ENCODE data around the gene TMF1. TPM values are rescaled to one million over a fixed set of nuclear protein-coding genes. Genes with fewer than 3 reads are reported as not detected.
A peak's percentile ranks its signal among the peaks of the same experiment; 100 is the strongest.

Gene TMF1
- total RNA-seq, 1 donor from 2014 or later, result 19.3 TPM

DNA sequence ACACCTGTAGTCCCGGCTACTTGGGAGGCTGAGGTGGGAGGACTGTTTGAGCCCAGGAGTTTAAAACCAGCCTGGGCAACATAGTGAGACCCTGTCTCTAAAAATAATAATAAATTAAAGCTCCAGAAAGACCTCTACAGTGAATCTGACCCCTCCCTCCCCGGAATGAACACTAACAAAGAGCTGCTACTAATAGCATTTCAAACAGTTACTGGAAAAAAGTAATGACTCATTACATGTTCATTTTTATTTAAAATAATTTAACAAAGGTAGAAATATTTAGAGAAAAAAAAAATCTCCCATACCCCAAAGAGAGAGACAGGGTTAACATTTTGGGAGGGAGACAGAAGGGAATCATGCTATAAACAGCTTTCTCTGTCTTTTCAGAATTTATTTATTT is 30.2 kb upstream of the TMF1 start:
- TF ChIP-seq, protein P1, sequence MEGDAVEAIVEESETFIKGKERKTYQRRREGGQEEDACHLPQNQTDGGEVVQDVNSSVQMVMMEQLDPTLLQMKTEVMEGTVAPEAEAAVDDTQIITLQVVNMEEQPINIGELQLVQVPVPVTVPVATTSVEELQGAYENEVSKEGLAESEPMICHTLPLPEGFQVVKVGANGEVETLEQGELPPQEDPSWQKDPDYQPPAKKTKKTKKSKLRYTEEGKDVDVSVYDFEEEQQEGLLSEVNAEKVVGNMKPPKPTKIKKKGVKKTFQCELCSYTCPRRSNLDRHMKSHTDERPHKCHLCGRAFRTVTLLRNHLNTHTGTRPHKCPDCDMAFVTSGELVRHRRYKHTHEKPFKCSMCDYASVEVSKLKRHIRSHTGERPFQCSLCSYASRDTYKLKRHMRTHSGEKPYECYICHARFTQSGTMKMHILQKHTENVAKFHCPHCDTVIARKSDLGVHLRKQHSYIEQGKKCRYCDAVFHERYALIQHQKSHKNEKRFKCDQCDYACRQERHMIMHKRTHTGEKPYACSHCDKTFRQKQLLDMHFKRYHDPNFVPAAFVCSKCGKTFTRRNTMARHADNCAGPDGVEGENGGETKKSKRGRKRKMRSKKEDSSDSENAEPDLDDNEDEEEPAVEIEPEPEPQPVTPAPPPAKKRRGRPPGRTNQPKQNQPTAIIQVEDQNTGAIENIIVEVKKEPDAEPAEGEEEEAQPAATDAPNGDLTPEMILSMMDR (IDR thresholded peaks at IDR 0.05; ENCODE audit: insufficient read depth, low read length, poor library complexity, severe bottlenecking), result no peak
- Histone ChIP-seq H3K4me3 (ENCODE audit: low read depth, low read length) (no peak overlapping the region), H3K27me3 (ENCODE audit: control insufficient read depth, insufficient read depth, low read length) (no peaks in the 10 kb centered on the region), H3K36me3 (ENCODE audit: control insufficient read depth, insufficient read depth, low read length) (no peaks in the 10 kb centered on the region)
- DNase-seq (ENCODE audit: low read depth), result no peak

DNA sequence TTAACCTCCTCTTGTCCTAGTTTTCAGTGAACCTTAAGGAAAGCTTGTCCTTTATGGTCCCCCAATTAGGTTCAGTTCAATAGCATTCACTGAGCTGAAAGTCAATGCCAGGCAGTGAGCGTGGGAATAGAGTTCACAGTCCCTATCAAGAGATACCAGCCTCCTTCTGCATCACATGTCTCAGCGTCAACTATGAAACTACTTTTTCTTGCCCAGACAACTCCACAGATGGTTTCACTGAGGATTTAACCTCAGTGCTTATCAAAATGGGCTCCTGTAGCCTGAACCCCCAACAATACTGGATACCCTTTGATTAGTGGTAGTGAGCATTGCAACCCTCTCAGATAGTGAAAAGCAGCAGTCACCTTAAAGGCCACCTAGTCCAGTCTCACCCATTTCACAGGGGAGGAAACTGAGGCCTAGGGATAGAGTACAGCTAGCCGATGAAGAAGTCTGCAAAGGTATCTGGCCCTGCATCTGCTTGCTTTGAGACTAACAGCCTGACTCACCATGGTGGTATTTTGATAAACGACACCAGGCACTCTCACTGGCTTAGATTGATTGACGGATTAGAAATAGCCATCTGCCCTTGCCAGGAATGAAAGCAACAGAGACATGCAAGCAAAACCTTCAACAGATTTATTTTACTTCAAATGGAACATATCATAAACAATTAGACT is 29.6 kb upstream of the TMF1 start:
- no peaks in the 10 kb centered on the region for H3K36me3 ChIP-seq (ENCODE audit: control insufficient read depth, insufficient read depth, low read length)
- H3K4me3 ChIP-seq (ENCODE audit: low read depth, low read length), result no peak overlapping the region
- TF ChIP-seq, protein P1 (IDR thresholded peaks at IDR 0.05; ENCODE audit: insufficient read depth, low read length, poor library complexity, severe bottlenecking), result no peak
- H3K27me3 ChIP-seq (ENCODE audit: control insufficient read depth, insufficient read depth, low read length), result no peaks in the 10 kb centered on the region
- DNase-seq (ENCODE audit: low read depth), result peak; percentile 41

DNA sequence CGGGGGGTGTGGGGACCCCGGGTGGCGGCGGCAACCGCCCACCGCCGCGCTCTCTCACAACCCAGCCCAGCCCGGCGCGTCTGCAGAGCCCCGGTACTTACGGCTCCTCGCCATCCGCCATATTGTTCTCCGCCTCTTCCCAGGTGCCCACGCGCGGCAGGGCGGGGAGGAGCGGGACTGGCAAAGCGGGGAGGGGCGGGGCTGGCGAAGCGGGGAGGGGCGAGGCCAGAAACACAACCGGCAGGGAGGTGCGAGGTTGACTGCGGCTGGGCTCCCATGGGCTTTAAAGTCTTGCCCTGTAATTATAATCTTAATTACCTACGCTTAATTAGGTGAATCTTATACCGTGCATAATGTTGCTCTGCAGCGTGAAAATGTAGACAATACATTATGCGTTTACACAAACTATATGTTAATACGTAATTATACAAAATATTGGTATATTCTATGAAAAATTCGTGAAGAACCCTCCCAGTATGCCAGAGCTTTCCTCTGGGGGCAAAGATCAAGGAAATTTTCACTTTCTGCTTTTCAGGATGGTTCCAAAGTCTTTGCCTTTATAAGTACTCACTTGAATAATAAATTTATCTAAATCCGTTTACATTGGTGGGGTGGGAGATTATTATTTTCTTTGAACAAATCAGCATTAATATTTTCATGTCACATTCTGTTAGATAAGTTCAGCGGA is 28.2 kb upstream of the TMF1 start, which contains the start of gene UBA3:
TSS of gene UBA3 (minus strand) at position 133 of the 688 bp plus-strand sequence. CDS start at position 121, 12 bp downstream.
- H3K4me3 ChIP-seq (ENCODE audit: low read depth, low read length), result peak within 1 kb of the TSS; percentile 82
- TF ChIP-seq, protein P1 (IDR thresholded peaks at IDR 0.05; ENCODE audit: insufficient read depth, low read length, poor library complexity, severe bottlenecking), result no peak
- H3K27me3 ChIP-seq (ENCODE audit: control insufficient read depth, insufficient read depth, low read length), result no peaks in the 10 kb centered on the region
- DNase-seq (ENCODE audit: low read depth), result peak; percentile 54
- H3K36me3 ChIP-seq (ENCODE audit: control insufficient read depth, insufficient read depth, low read length), result no peaks in the 10 kb centered on the region

GRCh38 chr3:69079269-69080159 is 27.4 kb upstream of the TMF1 start:
- H3K27me3 ChIP-seq (ENCODE audit: control insufficient read depth, insufficient read depth, low read length), result no peaks in the 10 kb centered on the region
- no peak for DNase-seq (ENCODE audit: low read depth)
- peak overlapping the region; percentile 82 for H3K4me3 ChIP-seq (ENCODE audit: low read depth, low read length)
- no peaks in the 10 kb centered on the region for H3K36me3 ChIP-seq (ENCODE audit: control insufficient read depth, insufficient read depth, low read length)
- TF ChIP-seq, protein P1 (IDR thresholded peaks at IDR 0.05; ENCODE audit: insufficient read depth, low read length, poor library complexity, severe bottlenecking), result no peak

DNA sequence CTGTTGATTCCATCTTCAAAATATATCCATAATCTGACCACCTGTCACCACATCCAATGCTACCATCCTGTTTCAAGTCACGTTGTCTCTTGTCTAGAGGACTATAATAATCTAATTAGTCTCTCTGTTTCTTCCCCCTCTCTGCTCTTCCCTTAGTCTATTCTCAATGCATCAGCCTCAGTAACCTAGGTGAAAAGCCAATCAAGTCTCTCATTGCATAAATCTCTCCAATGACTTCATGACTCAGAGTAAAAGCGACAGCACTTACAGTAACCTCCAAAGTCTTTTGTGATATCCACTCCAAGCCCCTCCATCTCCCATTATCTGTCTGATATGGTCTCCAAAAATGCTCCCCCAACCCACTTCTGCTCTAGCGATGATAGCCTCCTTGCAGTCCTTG is 20.8 kb upstream of the TMF1 start:
- H3K36me3 ChIP-seq (ENCODE audit: control insufficient read depth, insufficient read depth, low read length), result peaks cover 1% of the 10 kb centered on the region
- DNase-seq (ENCODE audit: low read depth), result no peak
- TF ChIP-seq, protein P1 (IDR thresholded peaks at IDR 0.05; ENCODE audit: insufficient read depth, low read length, poor library complexity, severe bottlenecking), result no peak
- no peaks in the 10 kb centered on the region for H3K27me3 ChIP-seq (ENCODE audit: control insufficient read depth, insufficient read depth, low read length)
- H3K4me3 ChIP-seq (ENCODE audit: low read depth, low read length), result no peak overlapping the region
